NCI-H2029 (cell line): Measurements from ENCODE around the gene TMIE.

Source experiments
- DNase-seq: peaks from one replicate; lab custom pipeline; 2025; lab: John Stamatoyannopoulos, UW

Gene TMIE

GRCh38 chr3:46708401-46709156, 7.4 kb downstream of the TMIE start:
- no peak for DNase-seq

GRCh38 chr3:46709157-46709654, 8.0 kb downstream of the TMIE start:
- no peak for DNase-seq

- no peak for DNase-seq
Measured at GRCh38 chr3:46709721-46710120, 8.5 kb downstream of the TMIE start.

GRCh38 chr3:46710229-46710628, 9.0 kb downstream of the TMIE start:
- no peak for DNase-seq

GRCh38 chr3:46710671-46711295, 9.6 kb downstream of the TMIE start:
- DNase-seq, result no peak

GRCh38 chr3:46711305-46711704, 10.1 kb downstream of the TMIE start:
- no peak for DNase-seq

- DNase-seq, result no peak
Measured at GRCh38 chr3:46711760-46712159, 10.6 kb downstream of the TMIE start.

GRCh38 chr3:46712191-46713049, 11.2 kb downstream of the TMIE start:
- no peak for DNase-seq

- DNase-seq, result no peak
Measured at GRCh38 chr3:46713050-46713897, 12.1 kb downstream of the TMIE start.

- DNase-seq, result peak; percentile 14
Measured at GRCh38 chr3:46713898-46714552, 12.8 kb downstream of the TMIE start.

- no peak for DNase-seq
Measured at GRCh38 chr3:46714728-46715506, 13.7 kb downstream of the TMIE start.

- no peak for DNase-seq
Measured at GRCh38 chr3:46715507-46716175, 14.4 kb downstream of the TMIE start.

- no peak for DNase-seq
Measured at GRCh38 chr3:46716461-46717441, 15.6 kb downstream of the TMIE start.

GRCh38 chr3:46717447-46718231, 16.4 kb downstream of the TMIE start, which contains the start of gene PRSS50:
TSS of gene PRSS50 (minus strand) at chr3:46717869. CDS start at chr3:46717824, 45 bp downstream.
- DNase-seq, result no peak

GRCh38 chr3:46719044-46719565, 17.9 kb downstream of the TMIE start:
- DNase-seq, result no peak

GRCh38 chr3:46719735-46720271, 18.6 kb downstream of the TMIE start:
- no peak for DNase-seq

GRCh38 chr3:46721009-46721408, 19.8 kb downstream of the TMIE start:
- DNase-seq, result no peak
